HG02970 (cell line): ENCODE measurements around the gene OPCML.

Source experiments
- ATAC-seq: cut with Tn5 transposase; IDR thresholded peaks from one replicate; pipeline ENCODE4 v1.9.1; 2021; ENCODE audit warnings: mild to moderate bottlenecking, moderate library complexity, moderate number of reproducible peaks; ENCODE audit not compliant: unreplicated experiment, low FRiP score

OPCML gene

DNA sequence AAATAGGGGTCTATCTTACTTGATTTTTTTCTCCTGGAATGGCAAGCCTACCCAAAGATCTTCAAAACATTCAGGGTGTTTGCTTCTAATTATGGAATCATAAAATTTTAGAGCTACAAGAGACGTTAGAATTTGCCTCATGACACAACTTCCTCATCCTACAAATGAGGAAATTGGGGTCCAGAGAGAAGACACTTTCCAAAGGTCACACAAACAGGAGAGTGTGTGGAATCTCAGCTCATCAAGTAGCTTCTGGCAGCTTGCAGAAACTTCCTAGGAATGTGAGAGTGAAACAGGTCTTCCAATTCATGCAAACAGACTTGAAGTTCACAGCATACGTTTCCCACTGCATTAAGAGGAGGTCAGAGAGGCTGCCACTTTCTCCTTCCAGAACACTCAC is 976.0 kb downstream of the OPCML start:
- no peak for ATAC-seq

GRCh38 chr11:132555617-132556016 is 976.7 kb downstream of the OPCML start:
- ATAC-seq, result no peak

GRCh38 chr11:132551016-132551415 is 981.3 kb downstream of the OPCML start:
- no peak for ATAC-seq

- ATAC-seq, result no peak
These were observed 982.7 kb downstream of the OPCML start for GRCh38 chr11:132549561-132549960.

DNA sequence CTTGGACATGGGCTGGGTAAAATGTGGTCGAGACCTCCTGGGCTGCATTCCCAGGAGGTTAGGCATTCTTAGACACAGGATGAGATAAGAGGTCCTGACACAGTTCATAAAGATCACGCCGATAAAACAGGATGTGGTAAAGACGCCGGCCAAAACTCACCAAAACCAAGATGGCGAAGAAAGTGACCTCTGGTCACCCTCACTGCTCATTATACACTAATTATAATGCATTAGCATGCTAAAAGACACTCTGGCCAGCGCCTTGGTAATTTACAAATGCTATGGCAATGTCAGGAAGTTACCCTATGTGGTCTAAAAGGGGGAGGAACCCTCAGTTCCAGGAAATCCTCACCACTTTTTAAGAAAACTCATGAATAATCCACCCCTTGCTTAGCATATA is 983.3 kb downstream of the OPCML start:
- no peak for ATAC-seq

- no peak for ATAC-seq
These were observed 988.3 kb downstream of the OPCML start for GRCh38 chr11:132544007-132544406.

- ATAC-seq, result no peak
These were observed 990.5 kb downstream of the OPCML start for GRCh38 chr11:132541794-132542193.

- ATAC-seq, result no peak
These were observed 991.7 kb downstream of the OPCML start for GRCh38 chr11:132540581-132540980.

DNA sequence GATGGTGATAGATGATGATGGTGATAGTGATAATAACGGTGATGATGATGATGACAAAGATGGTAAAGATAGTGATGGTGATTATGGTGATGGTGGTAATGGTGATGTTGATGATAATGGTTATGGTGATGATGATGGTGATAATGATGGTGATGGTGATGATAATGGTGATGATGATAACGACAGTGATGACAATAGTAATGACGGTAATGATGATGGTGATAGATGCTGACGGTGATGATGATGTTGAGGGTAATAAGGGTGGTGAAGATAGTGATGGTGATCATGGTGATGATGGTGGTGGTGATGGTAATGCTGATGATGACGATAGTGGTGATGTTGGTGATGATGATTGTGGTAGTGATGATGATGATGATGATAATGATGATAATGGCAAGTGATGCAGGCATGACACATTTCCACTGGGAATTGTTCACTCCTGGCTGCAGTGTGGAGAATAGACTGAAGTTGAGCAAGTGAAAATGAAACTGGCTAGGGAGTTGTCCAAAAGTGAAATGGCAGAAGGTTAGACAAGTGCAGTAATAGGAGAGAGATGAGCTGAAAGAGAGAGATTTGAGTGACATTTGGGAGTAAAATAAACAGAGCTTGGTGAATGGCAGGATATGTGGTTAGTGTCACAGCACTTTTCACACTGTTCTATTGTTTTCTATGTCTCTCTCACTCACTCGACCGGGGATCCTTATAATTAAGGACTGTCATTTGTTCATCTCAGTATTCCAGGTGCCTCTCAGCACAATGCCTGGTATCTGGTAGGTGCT is 992.5 kb downstream of the OPCML start:
- no peak for ATAC-seq

DNA sequence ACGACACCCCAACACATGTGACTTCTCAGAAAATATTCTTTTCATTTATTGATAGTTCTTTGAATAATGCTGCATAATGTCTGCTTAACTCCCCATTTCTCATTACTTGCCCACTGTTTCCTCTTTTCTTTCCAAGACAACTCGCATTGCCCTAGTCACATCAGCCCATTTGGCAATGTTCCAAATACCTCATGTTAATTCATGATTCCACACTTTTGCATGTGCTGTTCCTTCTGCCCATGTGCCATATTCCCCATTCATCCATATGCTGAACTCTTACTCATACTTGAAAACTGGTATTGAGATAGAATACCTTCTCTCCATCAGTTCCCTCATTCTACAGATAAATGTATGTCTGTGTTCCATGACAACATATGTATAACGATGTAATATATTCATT is 993.7 kb downstream of the OPCML start:
- no peak for ATAC-seq

- ATAC-seq, result no peak
These were observed 996.5 kb downstream of the OPCML start for GRCh38 chr11:132535830-132536229.

DNA sequence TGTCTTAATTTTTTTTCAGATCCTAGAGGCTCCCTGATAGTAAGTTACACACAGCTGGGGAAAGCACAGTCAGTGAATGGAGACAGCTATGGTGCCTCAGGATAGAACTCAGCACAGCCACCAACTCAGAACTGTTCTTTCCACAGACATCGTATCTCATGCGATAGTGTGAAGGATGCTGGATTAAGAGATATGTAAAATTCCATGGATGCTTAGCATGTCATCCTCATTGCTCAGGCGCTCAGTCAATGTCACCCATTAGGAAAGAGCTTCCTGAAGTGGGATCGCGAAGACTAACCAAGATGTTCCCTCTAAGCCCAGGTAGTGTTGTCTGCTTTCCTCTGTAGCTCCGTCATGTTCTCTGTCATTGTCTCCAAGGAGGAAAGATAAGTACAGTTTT is 1000.4 kb downstream of the OPCML start:
- ATAC-seq, result no peak

DNA sequence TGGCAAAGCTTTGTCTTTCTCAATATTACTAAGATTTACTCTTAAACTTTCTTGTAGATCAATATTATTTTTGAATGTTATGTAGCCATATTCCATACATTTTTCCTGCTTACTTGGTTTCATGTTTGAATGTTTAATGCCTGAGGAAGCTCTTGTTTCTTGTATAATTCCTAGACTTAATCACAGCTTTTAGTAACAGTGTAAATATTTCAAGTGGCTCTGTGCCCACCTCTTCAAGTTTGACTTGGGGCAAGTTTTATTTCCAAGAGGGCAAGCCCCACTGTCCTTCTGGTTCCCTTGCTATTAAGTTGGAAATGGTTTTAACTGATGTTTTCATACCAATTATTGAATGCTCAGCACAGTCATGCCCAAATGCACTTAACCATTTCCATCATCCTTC is 1004.1 kb downstream of the OPCML start:
- no peak for ATAC-seq

GRCh38 chr11:132523929-132524328 is 1008.4 kb downstream of the OPCML start:
- no peak for ATAC-seq

- no peak for ATAC-seq
These were observed 1012.1 kb downstream of the OPCML start for GRCh38 chr11:132520199-132520598.

- ATAC-seq, result no peak
These were observed 1013.0 kb downstream of the OPCML start for GRCh38 chr11:132519241-132519815.

DNA sequence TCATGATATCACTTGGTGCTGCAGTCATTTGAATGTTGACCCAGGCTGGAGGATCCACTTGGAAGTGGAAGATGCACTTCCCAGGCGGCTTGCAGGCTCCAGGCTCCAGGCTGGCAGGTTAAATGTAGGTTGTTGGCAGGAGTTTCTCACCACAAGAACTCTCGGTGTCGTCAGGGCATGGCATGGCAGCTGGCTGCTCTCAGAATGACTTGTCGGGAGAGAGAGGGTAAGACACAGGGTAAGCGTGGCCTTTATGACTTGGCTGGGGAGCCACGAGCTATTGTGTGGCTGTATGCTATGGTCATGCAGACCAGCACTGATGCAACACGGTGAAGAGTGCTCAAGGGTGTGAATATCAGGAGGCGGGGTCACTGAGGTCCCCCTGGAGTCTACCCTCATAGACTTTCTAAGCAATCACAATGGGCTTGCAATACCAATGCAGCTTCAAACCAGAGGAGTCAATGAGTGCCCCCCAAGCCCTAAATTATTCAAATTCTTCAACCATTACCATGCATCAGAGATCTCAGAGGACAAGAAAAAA is 1027.7 kb downstream of the OPCML start:
- no peak for ATAC-seq

DNA sequence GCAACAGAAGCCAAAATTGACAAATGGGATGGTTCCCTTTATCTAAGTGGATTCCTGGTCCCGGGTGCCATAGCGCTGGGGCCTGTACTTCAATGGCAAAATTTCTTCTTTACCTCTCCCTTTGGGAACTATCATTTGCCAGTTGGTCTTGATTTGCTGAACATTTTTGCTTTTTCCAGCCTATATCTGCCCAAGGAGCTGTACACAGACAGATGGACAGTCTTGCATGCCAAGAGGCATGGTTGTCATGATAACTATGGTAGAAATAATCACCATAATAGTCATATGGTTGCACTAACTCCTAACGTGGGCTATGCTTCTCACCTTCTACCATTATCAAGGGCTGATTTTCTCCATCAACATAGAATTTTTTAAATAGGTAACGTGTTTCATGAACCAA is 1030.9 kb downstream of the OPCML start:
- ATAC-seq, result no peak

DNA sequence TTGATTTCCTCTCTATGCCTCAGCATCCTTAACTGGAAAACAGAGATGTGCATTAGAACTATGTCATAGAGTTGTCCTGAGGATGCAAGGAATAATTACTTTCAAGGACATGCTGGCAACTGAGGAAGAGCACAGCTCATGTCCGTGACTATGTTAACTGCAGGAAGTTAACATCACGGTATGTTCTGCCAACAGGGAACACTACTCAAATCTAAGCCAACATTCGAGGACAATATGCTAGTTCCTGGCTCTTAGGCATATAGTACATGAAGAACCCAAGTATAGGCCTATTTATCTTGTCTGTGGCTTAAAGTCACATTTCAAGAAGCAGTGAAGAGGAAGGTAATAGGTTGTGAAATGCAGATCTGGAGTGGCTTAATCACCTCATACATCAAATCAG is 1032.6 kb downstream of the OPCML start:
- ATAC-seq, result no peak

GRCh38 chr11:132496341-132496740 is 1036.0 kb downstream of the OPCML start:
- no peak for ATAC-seq

DNA sequence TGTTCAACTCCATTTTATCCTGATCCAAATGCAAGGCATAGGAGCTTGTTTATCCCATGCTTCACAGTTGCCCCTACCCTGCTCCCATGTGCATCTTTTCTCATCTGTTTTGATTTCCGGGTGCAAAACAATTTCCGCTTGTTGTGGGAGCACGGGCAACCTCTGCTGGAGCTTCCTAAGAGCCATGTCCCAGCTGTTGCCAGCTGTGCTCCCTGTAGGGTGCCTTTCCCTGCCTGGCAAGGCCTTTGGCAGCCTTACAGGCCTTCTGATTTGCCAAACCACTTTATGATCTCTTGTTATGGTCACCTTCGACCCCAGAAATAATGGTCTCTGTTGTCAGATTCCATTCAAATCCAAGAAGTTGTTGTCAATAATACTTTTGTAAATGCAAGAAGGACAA is 1038.5 kb downstream of the OPCML start:
- no peak for ATAC-seq

DNA sequence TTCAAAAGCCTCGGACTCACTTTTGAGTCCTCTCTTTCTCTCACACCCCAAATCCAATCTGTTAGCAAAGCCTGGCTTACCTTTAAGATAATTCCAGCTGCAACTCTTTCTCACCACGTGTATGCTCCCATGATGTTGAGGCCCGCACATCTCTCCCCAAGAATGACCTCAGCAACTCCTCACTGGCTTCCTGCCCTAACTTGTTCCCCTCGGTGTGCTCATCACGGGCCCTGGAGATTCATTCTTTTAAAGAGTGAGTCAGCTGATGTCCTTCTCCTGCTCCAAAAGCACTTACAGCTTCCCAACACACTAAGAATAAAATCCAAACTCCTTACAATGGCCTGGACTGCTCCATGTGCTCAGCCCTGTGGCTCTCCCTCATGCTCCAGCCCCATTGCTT is 1041.3 kb downstream of the OPCML start:
- no peak for ATAC-seq
